AG10803 (cell line): ENCODE results near the gene ARL4D.

ENCODE experiments used
- DNase-seq: peaks from one replicate; pipeline ENCODE4 v3.0.0; 2010; ENCODE audit warnings: low read depth
- H3K4me3 ChIP-seq: 2 replicates; pipeline ENCODE4 v1.5.1; 2011; ENCODE audit warnings: mild to moderate bottlenecking, low read length, control low read depth
- CTCF ChIP-seq: conservative IDR thresholded peaks from 2 replicates; pipeline ENCODE4 v1.5.1; 2011; ENCODE audit warnings: mild to moderate bottlenecking, low read length, control low read depth, inconsistent platforms

Gene ARL4D

GRCh38 chr17:43398724-43399595, at the start of gene ARL4D:
Gene ARL4D (plus strand): TSS chr17:43398993. CDS start chr17:43399733, 740 bp downstream.
- peak; percentile 72 for DNase-seq
- H3K4me3 ChIP-seq: peak within 1 kb of the TSS; percentile 90
- TF ChIP-seq CTCF: no peak

- no peak overlapping the region for H3K4me3 ChIP-seq
- TF ChIP-seq CTCF: no peak
- no peak for DNase-seq
Observed at GRCh38 chr17:43349142-43349541, 49.7 kb upstream of the ARL4D start.

- TF ChIP-seq CTCF: no peak
- DNase-seq: no peak
Observed at GRCh38 chr17:43350888-43351361, 47.9 kb upstream of the ARL4D start.

GRCh38 chr17:43351691-43352090, 47.1 kb upstream of the ARL4D start:
- no peak for TF ChIP-seq CTCF
- no peak for DNase-seq
- H3K4me3 ChIP-seq: no peak overlapping the region

More at GRCh38 chr17:43350888-43351361, 47.9 kb upstream of the ARL4D start:
- H3K4me3 ChIP-seq: no peak overlapping the region

GRCh38 chr17:43352579-43353331, 46.0 kb upstream of the ARL4D start:
- no peak for DNase-seq
- no peak for TF ChIP-seq CTCF
- no peak overlapping the region for H3K4me3 ChIP-seq

GRCh38 chr17:43353393-43353792, 45.4 kb upstream of the ARL4D start:
- TF ChIP-seq CTCF: no peak
- DNase-seq: no peak
- H3K4me3 ChIP-seq: no peak overlapping the region
